Measurements from ENCODE around the gene BEND6.

DNA sequence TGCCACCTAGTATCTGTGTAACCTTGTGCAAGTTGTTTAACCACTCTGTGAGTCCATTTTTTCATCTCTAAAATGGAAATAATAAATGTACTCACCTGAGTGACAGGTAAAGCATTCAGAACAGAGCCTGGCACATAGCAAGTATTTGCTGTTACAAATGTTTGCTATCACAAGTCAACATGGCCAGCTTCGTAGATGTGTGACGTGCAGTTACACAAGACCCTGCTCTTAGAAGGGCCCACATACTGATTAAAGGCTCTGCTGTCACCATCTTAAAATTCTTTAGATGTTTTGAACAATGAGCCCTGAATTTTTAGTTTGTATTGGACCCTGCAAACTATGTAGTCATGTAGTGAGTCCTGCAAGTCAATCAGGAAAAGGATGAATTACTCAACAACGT lies 51.2 kb downstream of the BEND6 start:
- TF ChIP-seq, protein P1, sequence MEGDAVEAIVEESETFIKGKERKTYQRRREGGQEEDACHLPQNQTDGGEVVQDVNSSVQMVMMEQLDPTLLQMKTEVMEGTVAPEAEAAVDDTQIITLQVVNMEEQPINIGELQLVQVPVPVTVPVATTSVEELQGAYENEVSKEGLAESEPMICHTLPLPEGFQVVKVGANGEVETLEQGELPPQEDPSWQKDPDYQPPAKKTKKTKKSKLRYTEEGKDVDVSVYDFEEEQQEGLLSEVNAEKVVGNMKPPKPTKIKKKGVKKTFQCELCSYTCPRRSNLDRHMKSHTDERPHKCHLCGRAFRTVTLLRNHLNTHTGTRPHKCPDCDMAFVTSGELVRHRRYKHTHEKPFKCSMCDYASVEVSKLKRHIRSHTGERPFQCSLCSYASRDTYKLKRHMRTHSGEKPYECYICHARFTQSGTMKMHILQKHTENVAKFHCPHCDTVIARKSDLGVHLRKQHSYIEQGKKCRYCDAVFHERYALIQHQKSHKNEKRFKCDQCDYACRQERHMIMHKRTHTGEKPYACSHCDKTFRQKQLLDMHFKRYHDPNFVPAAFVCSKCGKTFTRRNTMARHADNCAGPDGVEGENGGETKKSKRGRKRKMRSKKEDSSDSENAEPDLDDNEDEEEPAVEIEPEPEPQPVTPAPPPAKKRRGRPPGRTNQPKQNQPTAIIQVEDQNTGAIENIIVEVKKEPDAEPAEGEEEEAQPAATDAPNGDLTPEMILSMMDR (IDR thresholded peaks at IDR 0.05) = no peak
- no peak for TF ChIP-seq RAD21 (IDR thresholded peaks at IDR 0.05; ENCODE audit: low read length)
- TF ChIP-seq POLR2AphosphoS5 (IDR thresholded peaks at IDR 0.05; ENCODE audit: low read depth, low read length) = no peak
- no peak for TF ChIP-seq ELF1 (IDR thresholded peaks at IDR 0.05)
- TF ChIP-seq, protein P2, sequence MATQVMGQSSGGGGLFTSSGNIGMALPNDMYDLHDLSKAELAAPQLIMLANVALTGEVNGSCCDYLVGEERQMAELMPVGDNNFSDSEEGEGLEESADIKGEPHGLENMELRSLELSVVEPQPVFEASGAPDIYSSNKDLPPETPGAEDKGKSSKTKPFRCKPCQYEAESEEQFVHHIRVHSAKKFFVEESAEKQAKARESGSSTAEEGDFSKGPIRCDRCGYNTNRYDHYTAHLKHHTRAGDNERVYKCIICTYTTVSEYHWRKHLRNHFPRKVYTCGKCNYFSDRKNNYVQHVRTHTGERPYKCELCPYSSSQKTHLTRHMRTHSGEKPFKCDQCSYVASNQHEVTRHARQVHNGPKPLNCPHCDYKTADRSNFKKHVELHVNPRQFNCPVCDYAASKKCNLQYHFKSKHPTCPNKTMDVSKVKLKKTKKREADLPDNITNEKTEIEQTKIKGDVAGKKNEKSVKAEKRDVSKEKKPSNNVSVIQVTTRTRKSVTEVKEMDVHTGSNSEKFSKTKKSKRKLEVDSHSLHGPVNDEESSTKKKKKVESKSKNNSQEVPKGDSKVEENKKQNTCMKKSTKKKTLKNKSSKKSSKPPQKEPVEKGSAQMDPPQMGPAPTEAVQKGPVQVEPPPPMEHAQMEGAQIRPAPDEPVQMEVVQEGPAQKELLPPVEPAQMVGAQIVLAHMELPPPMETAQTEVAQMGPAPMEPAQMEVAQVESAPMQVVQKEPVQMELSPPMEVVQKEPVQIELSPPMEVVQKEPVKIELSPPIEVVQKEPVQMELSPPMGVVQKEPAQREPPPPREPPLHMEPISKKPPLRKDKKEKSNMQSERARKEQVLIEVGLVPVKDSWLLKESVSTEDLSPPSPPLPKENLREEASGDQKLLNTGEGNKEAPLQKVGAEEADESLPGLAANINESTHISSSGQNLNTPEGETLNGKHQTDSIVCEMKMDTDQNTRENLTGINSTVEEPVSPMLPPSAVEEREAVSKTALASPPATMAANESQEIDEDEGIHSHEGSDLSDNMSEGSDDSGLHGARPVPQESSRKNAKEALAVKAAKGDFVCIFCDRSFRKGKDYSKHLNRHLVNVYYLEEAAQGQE (IDR thresholded peaks at IDR 0.05; ENCODE audit: low read depth, low read length) = no peak
- TF ChIP-seq, protein P3, sequence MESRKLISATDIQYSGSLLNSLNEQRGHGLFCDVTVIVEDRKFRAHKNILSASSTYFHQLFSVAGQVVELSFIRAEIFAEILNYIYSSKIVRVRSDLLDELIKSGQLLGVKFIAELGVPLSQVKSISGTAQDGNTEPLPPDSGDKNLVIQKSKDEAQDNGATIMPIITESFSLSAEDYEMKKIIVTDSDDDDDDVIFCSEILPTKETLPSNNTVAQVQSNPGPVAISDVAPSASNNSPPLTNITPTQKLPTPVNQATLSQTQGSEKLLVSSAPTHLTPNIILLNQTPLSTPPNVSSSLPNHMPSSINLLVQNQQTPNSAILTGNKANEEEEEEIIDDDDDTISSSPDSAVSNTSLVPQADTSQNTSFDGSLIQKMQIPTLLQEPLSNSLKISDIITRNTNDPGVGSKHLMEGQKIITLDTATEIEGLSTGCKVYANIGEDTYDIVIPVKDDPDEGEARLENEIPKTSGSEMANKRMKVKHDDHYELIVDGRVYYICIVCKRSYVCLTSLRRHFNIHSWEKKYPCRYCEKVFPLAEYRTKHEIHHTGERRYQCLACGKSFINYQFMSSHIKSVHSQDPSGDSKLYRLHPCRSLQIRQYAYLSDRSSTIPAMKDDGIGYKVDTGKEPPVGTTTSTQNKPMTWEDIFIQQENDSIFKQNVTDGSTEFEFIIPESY (IDR thresholded peaks at IDR 0.05; ENCODE audit: borderline replicate concordance, low read depth) = no peak
- TF ChIP-seq, protein P4, sequence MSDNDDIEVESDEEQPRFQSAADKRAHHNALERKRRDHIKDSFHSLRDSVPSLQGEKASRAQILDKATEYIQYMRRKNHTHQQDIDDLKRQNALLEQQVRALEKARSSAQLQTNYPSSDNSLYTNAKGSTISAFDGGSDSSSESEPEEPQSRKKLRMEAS (IDR thresholded peaks at IDR 0.05; ENCODE audit: low read depth) = no peak
- TF ChIP-seq TAF1 (IDR thresholded peaks at IDR 0.05; ENCODE audit: borderline replicate concordance, low read depth, low read length) = no peak
- TF ChIP-seq FOXM1 (IDR thresholded peaks at IDR 0.05; ENCODE audit: low read depth) = no peak
- TF ChIP-seq, protein P5, sequence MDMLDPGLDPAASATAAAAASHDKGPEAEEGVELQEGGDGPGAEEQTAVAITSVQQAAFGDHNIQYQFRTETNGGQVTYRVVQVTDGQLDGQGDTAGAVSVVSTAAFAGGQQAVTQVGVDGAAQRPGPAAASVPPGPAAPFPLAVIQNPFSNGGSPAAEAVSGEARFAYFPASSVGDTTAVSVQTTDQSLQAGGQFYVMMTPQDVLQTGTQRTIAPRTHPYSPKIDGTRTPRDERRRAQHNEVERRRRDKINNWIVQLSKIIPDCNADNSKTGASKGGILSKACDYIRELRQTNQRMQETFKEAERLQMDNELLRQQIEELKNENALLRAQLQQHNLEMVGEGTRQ (IDR thresholded peaks at IDR 0.05; ENCODE audit: borderline replicate concordance, low read depth, low read length) = no peak
- TF ChIP-seq, protein P6, sequence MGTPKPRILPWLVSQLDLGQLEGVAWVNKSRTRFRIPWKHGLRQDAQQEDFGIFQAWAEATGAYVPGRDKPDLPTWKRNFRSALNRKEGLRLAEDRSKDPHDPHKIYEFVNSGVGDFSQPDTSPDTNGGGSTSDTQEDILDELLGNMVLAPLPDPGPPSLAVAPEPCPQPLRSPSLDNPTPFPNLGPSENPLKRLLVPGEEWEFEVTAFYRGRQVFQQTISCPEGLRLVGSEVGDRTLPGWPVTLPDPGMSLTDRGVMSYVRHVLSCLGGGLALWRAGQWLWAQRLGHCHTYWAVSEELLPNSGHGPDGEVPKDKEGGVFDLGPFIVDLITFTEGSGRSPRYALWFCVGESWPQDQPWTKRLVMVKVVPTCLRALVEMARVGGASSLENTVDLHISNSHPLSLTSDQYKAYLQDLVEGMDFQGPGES (IDR thresholded peaks at IDR 0.05; ENCODE audit: low read depth, low read length) = no peak
